Measurements from ENCODE around the gene RBM20.

Gene RBM20

GRCh38 chr10:110748970-110749369 is 104.8 kb downstream of the RBM20 start:
- Mint-ChIP-seq H3K27me3 (ENCODE audit: low read depth) (no peaks in the 10 kb centered on the region), H3K4me1 (peaks cover 5% of the 10 kb centered on the region), H3K27ac (no peak overlapping the region), H3K36me3 (ENCODE audit: low read depth) (no peaks in the 10 kb centered on the region), H3K4me3 (no peak overlapping the region), H3K9me3 (peaks cover 9% of the 10 kb centered on the region)
- TF ChIP-seq CTCF (IDR thresholded peaks at IDR 0.05; ENCODE audit: unreplicated experiment in 3 of 3), result no peak

- Mint-ChIP-seq H3K9me3 (peaks cover 14% of the 10 kb centered on the region), H3K4me1 (peaks cover 5% of the 10 kb centered on the region), H3K27ac (no peak overlapping the region), H3K27me3 (ENCODE audit: low read depth) (no peaks in the 10 kb centered on the region), H3K36me3 (ENCODE audit: low read depth) (no peaks in the 10 kb centered on the region), H3K4me3 (no peak overlapping the region)
- TF ChIP-seq CTCF (IDR thresholded peaks at IDR 0.05; ENCODE audit: unreplicated experiment in 3 of 3), result no peak
Measured at GRCh38 chr10:110750931-110751330, 106.8 kb downstream of the RBM20 start.

- Mint-ChIP-seq H3K36me3 (ENCODE audit: low read depth) (no peaks in the 10 kb centered on the region), H3K4me3 (no peak overlapping the region)
Measured at GRCh38 chr10:110751850-110752249, 107.7 kb downstream of the RBM20 start.

DNA sequence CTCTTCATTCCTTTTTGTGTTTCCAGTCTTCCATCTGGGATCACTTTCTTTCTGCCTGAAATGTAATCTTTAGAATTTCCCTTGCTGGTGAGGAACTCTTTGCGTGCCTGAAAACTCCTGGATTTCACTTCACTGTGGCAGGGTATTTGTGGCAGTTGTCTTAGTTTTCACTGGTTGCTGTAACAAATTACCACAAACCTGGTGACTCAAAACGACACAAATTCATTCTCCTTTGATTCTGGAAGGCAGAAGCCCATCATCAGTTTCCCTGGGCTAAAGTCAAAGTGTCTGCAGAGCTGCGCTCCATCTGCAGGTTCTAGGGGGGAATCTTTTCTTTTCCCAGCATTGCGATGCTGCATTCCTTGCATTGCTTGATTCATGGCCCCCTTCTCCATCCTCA is 109.3 kb downstream of the RBM20 start:
- Mint-ChIP-seq H3K4me1 (peaks cover 14% of the 10 kb centered on the region), H3K27ac (no peak overlapping the region), H3K36me3 (ENCODE audit: low read depth) (no peaks in the 10 kb centered on the region), H3K9me3 (peaks cover 9% of the 10 kb centered on the region), H3K27me3 (ENCODE audit: low read depth) (no peaks in the 10 kb centered on the region), H3K4me3 (no peak overlapping the region)
- TF ChIP-seq CTCF (IDR thresholded peaks at IDR 0.05; ENCODE audit: unreplicated experiment in 3 of 3), result no peak

More at GRCh38 chr10:110751850-110752249, 107.7 kb downstream of the RBM20 start:
- TF ChIP-seq CTCF (IDR thresholded peaks at IDR 0.05; ENCODE audit: unreplicated experiment in 3 of 3), result no peak
- peaks cover 14% of the 10 kb centered on the region for H3K9me3 Mint-ChIP-seq
- H3K27ac Mint-ChIP-seq, result no peak overlapping the region
- H3K27me3 Mint-ChIP-seq (ENCODE audit: low read depth), result no peaks in the 10 kb centered on the region
- peaks cover 11% of the 10 kb centered on the region for H3K4me1 Mint-ChIP-seq

DNA sequence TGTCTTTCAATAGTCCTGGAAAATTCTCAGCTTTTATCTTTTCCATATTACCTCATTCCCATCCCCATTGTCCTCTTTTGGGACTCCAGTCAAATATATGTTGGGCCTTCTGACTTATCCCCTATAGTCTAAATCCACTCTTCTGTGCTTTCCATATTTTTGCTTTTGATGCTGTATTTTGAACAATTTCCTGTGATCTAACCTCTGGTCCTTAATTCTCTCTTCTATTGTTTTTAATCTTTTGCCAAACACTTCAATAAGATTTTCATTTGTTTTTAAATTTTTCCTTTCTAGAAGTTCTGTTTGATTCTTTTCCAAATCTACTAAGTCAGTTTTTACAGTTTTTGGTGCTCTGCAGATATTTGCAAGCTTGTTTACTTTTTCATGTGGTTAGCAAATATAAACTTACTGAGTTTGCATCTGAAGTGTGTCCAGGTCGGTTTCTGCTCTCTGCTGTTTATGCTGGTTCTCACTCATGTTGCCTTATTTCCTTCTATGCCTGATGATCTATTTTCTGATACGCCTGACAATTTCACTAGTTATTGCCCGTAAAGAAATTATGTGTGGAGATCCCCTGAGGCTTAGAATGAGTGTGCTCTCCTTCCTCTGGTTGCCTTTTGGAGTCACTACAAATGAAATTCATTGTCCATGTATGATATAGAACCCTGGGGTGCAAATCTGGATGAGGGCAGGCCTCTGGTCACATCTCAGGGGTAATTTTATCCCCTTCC is 110.4 kb downstream of the RBM20 start:
- no peak overlapping the region for H3K27ac Mint-ChIP-seq
- TF ChIP-seq CTCF (IDR thresholded peaks at IDR 0.05; ENCODE audit: unreplicated experiment in 3 of 3), result no peak
- H3K36me3 Mint-ChIP-seq (ENCODE audit: low read depth), result no peaks in the 10 kb centered on the region
- peaks cover 4% of the 10 kb centered on the region for H3K9me3 Mint-ChIP-seq
- no peaks in the 10 kb centered on the region for H3K27me3 Mint-ChIP-seq (ENCODE audit: low read depth)
- no peak overlapping the region for H3K4me3 Mint-ChIP-seq
- H3K4me1 Mint-ChIP-seq, result peaks cover 20% of the 10 kb centered on the region

- Mint-ChIP-seq H3K9me3 (peaks cover 4% of the 10 kb centered on the region), H3K4me3 (no peak overlapping the region), H3K27me3 (ENCODE audit: low read depth) (no peaks in the 10 kb centered on the region), H3K4me1 (peaks cover 20% of the 10 kb centered on the region), H3K36me3 (ENCODE audit: low read depth) (no peaks in the 10 kb centered on the region), H3K27ac (no peak overlapping the region)
- no peak for TF ChIP-seq CTCF (IDR thresholded peaks at IDR 0.05; ENCODE audit: unreplicated experiment in 3 of 3)
Measured at GRCh38 chr10:110755781-110756180, 111.6 kb downstream of the RBM20 start.
